Skeletal muscle tissue (tissue), 4 donors: ENCODE data around the gene LYPD3. TPM values are rescaled to one million over a fixed set of nuclear protein-coding genes. Genes with fewer than 3 reads are reported as not detected.
A peak's percentile ranks its signal among the peaks of the same experiment; 100 is the strongest.

Experiments
- H3K27ac ChIP-seq: one replicate; pipeline ENCODE4 v1.7.0; 2013; ENCODE audit warnings: mild to moderate bottlenecking, low read depth, low read length, inconsistent platforms
- H3K27me3 ChIP-seq, 3 donors: one replicate each; pipeline ENCODE4 v1.7.0; 2013; ENCODE audit warnings: low read length in 3 of 3; ENCODE audit not compliant: control insufficient read depth in 3 of 3, insufficient read depth in 3 of 3
- H3K36me3 ChIP-seq, 3 donors: one replicate each; pipeline ENCODE4 v1.7.0; 2013; ENCODE audit warnings: low read length in 3 of 3; ENCODE audit not compliant: control insufficient read depth in 3 of 3, insufficient read depth in 3 of 3
- H3K4me1 ChIP-seq, 3 donors: one replicate each; pipeline ENCODE4 v1.7.0; 2013; ENCODE audit warnings: low read length in 3 of 3, mild to moderate bottlenecking in 3 of 3; ENCODE audit not compliant: control insufficient read depth in 3 of 3, insufficient read depth in 3 of 3
- H3K4me3 ChIP-seq, 3 donors: one replicate each; pipeline ENCODE4 v1.7.0; 2013; ENCODE audit warnings: low read length in 3 of 3
- H3K9ac ChIP-seq, 3 donors: one replicate each; pipeline ENCODE4 v1.7.0; 2013; ENCODE audit warnings: low read length in 3 of 3, mild to moderate bottlenecking in 3 of 3, moderate library complexity in 2 of 3, low read depth in 1 of 3
- H3K9me3 ChIP-seq, 3 donors: one replicate each; pipeline ENCODE4 v1.7.0; 2013; ENCODE audit warnings: low read length in 3 of 3; ENCODE audit not compliant: control insufficient read depth in 3 of 3
- total RNA-seq: library from RNA; depleted of rRNA; stranded (reverse); fragments of >200 nt; gene quantifications from one replicate; pipeline ENCODE4 v1.2.3, GENCODE V29; 2014
- donor health status: Osteomylitis.

The LYPD3 gene
- total RNA-seq, 1 donor from 2014 or later = not detected

DNA sequence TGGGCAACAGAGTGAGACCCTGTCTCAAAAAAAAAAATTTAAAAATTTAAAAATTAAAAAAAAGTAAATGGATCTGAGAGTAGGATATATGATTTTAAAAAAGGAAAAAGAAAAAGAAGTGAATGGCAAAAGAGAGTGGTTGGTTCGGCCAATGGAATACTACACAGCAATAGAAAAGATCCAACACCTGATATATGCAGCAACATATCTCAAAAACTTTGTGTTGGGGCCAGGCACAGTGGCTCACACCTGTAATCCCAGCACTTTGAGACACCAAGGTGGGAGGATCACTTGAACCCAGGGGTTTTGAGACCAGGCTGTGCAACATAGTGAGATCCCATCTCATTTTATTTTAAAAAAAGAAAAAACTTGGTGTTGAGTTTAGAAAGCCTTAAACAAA, 1.4 kb upstream of the LYPD3 start:
- peaks cover 13 to 35% (median 24%) of the 10 kb centered on the region in 3 donors for H3K27me3 ChIP-seq

GRCh38 chr19:43464134-43464775, 1.2 kb downstream of the LYPD3 start:
- Histone ChIP-seq H3K27me3 (peaks cover 13 to 35% (median 24%) of the 10 kb centered on the region in 3 donors), H3K36me3 (no peaks in the 10 kb centered on the region), H3K4me1 (peaks cover 13 to 18% (median 14%) of the 10 kb centered on the region in 3 donors), H3K9me3 (no peaks in the 10 kb centered on the region), H3K9ac (peak overlapping the region in 2 of 3 donors; percentile 28 to 66), H3K4me3 (peak overlapping the region; percentile 67 to 87 (median 84)), H3K27ac (peak overlapping the region; percentile 54)

More for the DNA sequence above, 1.4 kb upstream of the LYPD3 start:
- no peak overlapping the region for H3K4me3 ChIP-seq
- no peaks in the 10 kb centered on the region for H3K36me3 ChIP-seq
- H3K9ac ChIP-seq = no peak overlapping the region
- no peak overlapping the region for H3K27ac ChIP-seq
- peaks cover 13 to 18% (median 14%) of the 10 kb centered on the region in 3 donors for H3K4me1 ChIP-seq
- H3K9me3 ChIP-seq = no peaks in the 10 kb centered on the region

- Histone ChIP-seq H3K27ac (peak overlapping the region; percentile 54), H3K9ac (peak overlapping the region in 2 of 3 donors; percentile 28 to 66), H3K27me3 (peaks cover 13 to 35% (median 24%) of the 10 kb centered on the region in 3 donors), H3K9me3 (no peaks in the 10 kb centered on the region), H3K4me3 (peak overlapping the region; percentile 67 to 87 (median 84)), H3K4me1 (peaks cover 13 to 18% (median 14%) of the 10 kb centered on the region in 3 donors), H3K36me3 (no peaks in the 10 kb centered on the region)
Observed at GRCh38 chr19:43463381-43464133, 1.9 kb downstream of the LYPD3 start.

DNA sequence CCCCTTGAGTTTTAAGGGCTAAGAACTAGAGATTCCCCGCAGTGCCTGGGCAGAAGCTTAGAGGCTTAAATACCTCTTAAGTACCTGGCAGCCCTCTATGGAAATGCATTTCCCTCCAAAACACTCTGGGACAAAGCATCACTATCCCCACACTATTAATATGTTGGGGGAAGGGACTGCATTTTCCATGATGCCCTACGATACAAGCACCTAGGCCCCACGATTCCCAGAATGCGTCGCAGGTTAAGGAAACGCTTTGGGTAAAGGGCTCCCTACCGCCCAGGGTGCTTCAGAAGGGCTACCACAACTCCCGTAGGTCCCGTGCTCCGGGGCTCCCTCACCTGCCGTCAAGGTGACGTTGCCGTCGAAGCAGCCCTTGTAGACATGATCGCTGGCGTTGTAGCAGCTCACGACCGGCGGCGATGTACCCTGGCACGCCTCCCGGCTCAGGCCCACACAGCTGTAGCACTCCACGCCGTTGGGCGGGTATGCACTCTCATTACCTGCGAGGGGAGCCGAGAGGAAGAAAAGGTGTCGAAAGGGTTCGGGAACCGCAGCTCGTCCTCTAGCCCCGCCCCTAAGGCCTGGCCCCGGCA, 2.5 kb downstream of the LYPD3 start:
- peak overlapping the region in 1 of 3 donors; percentile 23 for H3K9ac ChIP-seq

DNA sequence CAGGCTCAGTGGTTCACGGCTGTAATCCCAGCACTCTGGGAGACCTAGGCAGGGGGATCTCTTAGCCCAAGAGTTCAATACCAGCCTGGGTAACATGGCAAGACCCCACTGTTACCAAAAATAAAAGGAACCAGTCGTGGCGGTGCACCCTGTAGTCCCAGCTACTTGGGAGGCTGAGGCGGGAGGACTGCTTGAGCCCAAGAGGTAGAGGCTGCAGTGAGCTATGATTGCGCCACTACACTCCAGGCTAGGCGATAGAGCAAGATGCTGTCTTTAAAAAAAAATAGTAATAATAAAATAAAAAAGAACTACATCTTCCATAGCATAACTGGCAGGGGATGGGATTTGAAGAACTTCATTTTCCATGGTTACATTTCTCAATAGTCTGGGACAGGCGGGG, 3.0 kb downstream of the LYPD3 start:
- peaks cover 13 to 18% (median 14%) of the 10 kb centered on the region in 3 donors for H3K4me1 ChIP-seq
- H3K27ac ChIP-seq = no peak overlapping the region
- no peak overlapping the region for H3K4me3 ChIP-seq
- H3K27me3 ChIP-seq = peaks cover 13 to 35% (median 24%) of the 10 kb centered on the region in 3 donors
- no peaks in the 10 kb centered on the region for H3K36me3 ChIP-seq
- no peaks in the 10 kb centered on the region for H3K9me3 ChIP-seq
- no peak overlapping the region for H3K9ac ChIP-seq

More for the DNA sequence above, 2.5 kb downstream of the LYPD3 start:
- Histone ChIP-seq H3K4me3 (peak overlapping the region; percentile 67 to 87 (median 84)), H3K36me3 (no peaks in the 10 kb centered on the region), H3K9me3 (no peaks in the 10 kb centered on the region), H3K27me3 (peaks cover 13 to 35% (median 24%) of the 10 kb centered on the region in 3 donors), H3K27ac (no peak overlapping the region), H3K4me1 (peaks cover 13 to 18% (median 14%) of the 10 kb centered on the region in 3 donors)

- Histone ChIP-seq H3K36me3 (no peaks in the 10 kb centered on the region), H3K9me3 (no peaks in the 10 kb centered on the region), H3K4me3 (no peak overlapping the region), H3K27me3 (peaks cover 13 to 31% (median 24%) of the 10 kb centered on the region in 3 donors), H3K4me1 (peaks cover 13 to 18% (median 14%) of the 10 kb centered on the region in 3 donors), H3K27ac (no peak overlapping the region), H3K9ac (no peak overlapping the region)
Observed at GRCh38 chr19:43461303-43461702, 4.1 kb downstream of the LYPD3 start.

DNA sequence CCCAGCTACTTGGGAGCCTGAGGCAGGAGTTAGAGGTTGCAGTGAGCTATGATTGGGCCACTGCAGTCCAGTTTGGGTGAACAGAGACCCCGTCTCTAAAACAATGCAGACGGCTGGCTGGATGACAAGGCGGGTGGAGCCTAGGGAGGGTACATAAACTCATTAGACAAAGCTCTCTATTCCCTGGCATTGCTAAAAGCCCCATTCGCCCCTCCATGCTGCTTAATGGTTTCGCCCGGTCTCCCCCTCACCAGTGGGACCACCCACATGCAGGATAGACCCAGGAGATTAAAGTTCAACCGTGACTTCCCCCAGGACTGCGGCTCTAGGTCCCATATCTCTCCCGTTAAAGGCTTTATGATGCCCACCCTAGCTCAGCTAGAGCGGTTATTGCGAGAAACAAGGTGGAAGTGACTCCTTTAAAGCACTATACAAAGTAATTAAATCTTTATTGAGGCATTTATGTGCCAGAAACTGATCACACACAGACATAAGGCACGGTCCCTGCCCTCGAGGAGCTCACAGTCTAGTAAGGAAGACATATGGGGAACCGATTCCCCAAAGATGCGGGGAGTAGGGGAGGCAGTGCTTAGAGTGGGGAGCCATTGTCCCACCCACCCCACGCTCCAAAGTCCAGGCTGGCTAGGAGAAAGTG, 4.9 kb downstream of the LYPD3 start:
- H3K4me3 ChIP-seq = no peak overlapping the region
- H3K27ac ChIP-seq = no peak overlapping the region
- no peak overlapping the region for H3K9ac ChIP-seq
- H3K36me3 ChIP-seq = no peaks in the 10 kb centered on the region
- no peaks in the 10 kb centered on the region for H3K9me3 ChIP-seq
- H3K27me3 ChIP-seq = peaks cover 7 to 23% (median 16%) of the 10 kb centered on the region in 3 donors
- H3K4me1 ChIP-seq = peaks cover 13 to 18% (median 14%) of the 10 kb centered on the region in 3 donors

DNA sequence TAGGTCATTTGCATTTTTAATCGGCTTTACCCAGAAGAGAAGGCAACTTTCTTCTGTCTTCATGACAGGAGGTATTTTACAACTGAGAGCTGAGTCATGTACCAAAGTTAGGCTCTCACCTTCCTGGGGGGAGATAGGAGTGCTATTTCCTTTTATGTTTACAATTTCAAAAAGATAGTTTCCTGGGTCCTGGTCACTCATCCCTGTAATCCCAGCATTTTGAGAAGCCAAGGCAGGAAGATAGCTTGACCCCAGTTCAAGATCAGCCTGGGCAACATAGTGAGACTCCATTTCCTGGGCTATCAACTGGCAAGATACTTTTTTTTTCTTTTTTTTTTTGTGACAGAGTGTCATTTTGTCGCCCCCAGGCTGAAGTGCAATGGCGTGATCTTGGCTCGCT, 7.6 kb downstream of the LYPD3 start:
- H3K4me3 ChIP-seq = no peak overlapping the region
- peaks cover 0 to 1% (median under 1%) of the 10 kb centered on the region in 3 donors for H3K27me3 ChIP-seq
- H3K4me1 ChIP-seq = peaks cover under 1 to 1% (median under 1%) of the 10 kb centered on the region in 3 donors
- no peaks in the 10 kb centered on the region for H3K36me3 ChIP-seq
- H3K9me3 ChIP-seq = no peaks in the 10 kb centered on the region
- H3K27ac ChIP-seq = no peak overlapping the region
- H3K9ac ChIP-seq = no peak overlapping the region

- no peak overlapping the region for H3K9ac ChIP-seq
- H3K27ac ChIP-seq = no peak overlapping the region
- H3K36me3 ChIP-seq = no peaks in the 10 kb centered on the region
- no peak overlapping the region for H3K4me3 ChIP-seq
- H3K4me1 ChIP-seq = peaks cover 0 to 2% (median 0%) of the 10 kb centered on the region in 3 donors
- no peaks in the 10 kb centered on the region for H3K9me3 ChIP-seq
- H3K27me3 ChIP-seq = no peaks in the 10 kb centered on the region
Observed at GRCh38 chr19:43455321-43456113, 9.9 kb downstream of the LYPD3 start.
